ENCODE data around the gene DOCK4.

Gene DOCK4

GRCh38 chr7:111990643-111991042 lies 215.6 kb downstream of the DOCK4 start:
- DNase-seq: no peak

GRCh38 chr7:111987886-111988285 lies 218.3 kb downstream of the DOCK4 start:
- DNase-seq: no peak

GRCh38 chr7:111987115-111987826 lies 218.9 kb downstream of the DOCK4 start:
- no peak for DNase-seq

GRCh38 chr7:111986601-111987000 lies 219.6 kb downstream of the DOCK4 start:
- DNase-seq: no peak

- no peak for DNase-seq
These were observed 220.4 kb downstream of the DOCK4 start for GRCh38 chr7:111985798-111986197.

- no peak for DNase-seq
These were observed 223.4 kb downstream of the DOCK4 start for GRCh38 chr7:111982804-111983203.

- DNase-seq: no peak
These were observed 224.1 kb downstream of the DOCK4 start for GRCh38 chr7:111982133-111982532.

GRCh38 chr7:111980725-111981124 lies 225.5 kb downstream of the DOCK4 start:
- no peak for DNase-seq

- DNase-seq: no peak
These were observed 230.9 kb downstream of the DOCK4 start for GRCh38 chr7:111975346-111975745.

- DNase-seq: no peak
These were observed 245.2 kb downstream of the DOCK4 start for GRCh38 chr7:111960984-111961383.

GRCh38 chr7:111958896-111959295 lies 247.3 kb downstream of the DOCK4 start:
- no peak for DNase-seq

GRCh38 chr7:111958431-111958830 lies 247.8 kb downstream of the DOCK4 start:
- no peak for DNase-seq

GRCh38 chr7:111955616-111956015 lies 250.6 kb downstream of the DOCK4 start:
- no peak for DNase-seq

GRCh38 chr7:111954474-111955381 lies 251.5 kb downstream of the DOCK4 start:
- no peak for DNase-seq

GRCh38 chr7:111954056-111954455 lies 252.1 kb downstream of the DOCK4 start:
- no peak for DNase-seq

GRCh38 chr7:111953611-111954010 lies 252.6 kb downstream of the DOCK4 start:
- DNase-seq: no peak

- DNase-seq: no peak
These were observed 253.4 kb downstream of the DOCK4 start for GRCh38 chr7:111952783-111953182.

- DNase-seq: no peak
These were observed 255.1 kb downstream of the DOCK4 start for GRCh38 chr7:111951052-111951451.

GRCh38 chr7:111942450-111943081 lies 263.6 kb downstream of the DOCK4 start:
- no peak for DNase-seq

- DNase-seq: no peak
These were observed 269.0 kb downstream of the DOCK4 start for GRCh38 chr7:111937163-111937562.

GRCh38 chr7:111933609-111934008 lies 272.6 kb downstream of the DOCK4 start:
- no peak for DNase-seq

- DNase-seq: no peak
These were observed 274.2 kb downstream of the DOCK4 start for GRCh38 chr7:111931958-111932357.

GRCh38 chr7:111931016-111931517 lies 275.1 kb downstream of the DOCK4 start:
- DNase-seq: no peak
